Testis (tissue), 2 donors: Measurements from ENCODE around the gene CD226.

Experiments
- CTCF ChIP-seq, 3 experiments: fragments of 450-650 bp in 2 of 3; fragments of 200-600 bp in 1 of 3; sonication (generic) in 1 of 3; IDR thresholded peaks; one replicate each; pipeline ENCODE4 v1.5.1; 2016 to 2019; ENCODE audit warnings: antibody characterized with exemption in 3 of 3, mild to moderate bottlenecking in 2 of 3, moderate library complexity in 1 of 3
- POLR2A ChIP-seq: fragments of 450-650 bp; IDR thresholded peaks from one replicate; pipeline ENCODE4 v1.6.1; 2017; ENCODE audit warnings: antibody characterized with exemption, mild to moderate bottlenecking, moderate library complexity

- TF ChIP-seq CTCF (IDR thresholded peaks at IDR 0.05), result no peak
- no peak for TF ChIP-seq POLR2A
These were observed 26.7 kb upstream of the CD226 start for GRCh38 chr18:69974365-69974764.
